ENCODE measurements around the gene TMEM163. TPM values are rescaled to one million over a fixed set of nuclear protein-coding genes. Genes with fewer than 3 reads are reported as not detected.

Gene TMEM163
- total RNA-seq, 1 experiment from 2014 or later: 0.94 TPM

DNA sequence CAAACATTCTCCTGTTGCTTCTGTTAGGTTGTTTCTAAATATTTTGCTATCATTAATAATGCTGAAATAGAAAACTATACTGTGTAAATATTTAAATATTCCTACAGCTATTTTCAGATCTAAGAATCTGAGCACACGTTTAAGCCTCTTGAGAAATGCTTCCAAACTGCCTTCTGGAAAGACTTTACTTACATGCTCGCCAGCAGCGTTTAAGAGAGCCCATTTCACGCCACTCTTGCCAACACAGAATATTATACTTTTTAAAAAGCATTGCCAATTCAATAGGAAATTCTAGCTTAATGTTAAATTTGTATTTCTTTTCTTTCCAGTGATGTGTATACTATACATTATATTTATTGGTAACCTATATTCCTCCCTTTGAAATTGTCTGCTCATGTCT is 92.0 kb downstream of the TMEM163 start:
- ChIA-PET CTCF (no interaction called here), POLR2A (no interaction called here)
- no peaks in the 10 kb centered on the region for H3K36me3 Mint-ChIP-seq
- DNase-seq (ENCODE audit: low spot score): no peak
- no peak overlapping the region for H3K27ac Mint-ChIP-seq
- H3K4me1 Mint-ChIP-seq: no peaks in the 10 kb centered on the region
- ATAC-seq: no peak
- TF ChIP-seq RELA (CRISPR knock-in tag; IDR thresholded peaks at IDR 0.05; ENCODE audit: borderline replicate concordance) (no peak), SMAD3 (CRISPR knock-in tag; IDR thresholded peaks at IDR 0.05; ENCODE audit: borderline replicate concordance) (no peak), ZBTB21 (CRISPR knock-in tag; IDR thresholded peaks at IDR 0.05; ENCODE audit: borderline replicate concordance) (no peak), OVOL2 (CRISPR knock-in tag; IDR thresholded peaks at IDR 0.05; ENCODE audit: borderline replicate concordance) (no peak), NFATC4 (CRISPR knock-in tag; IDR thresholded peaks at IDR 0.05) (no peak), NFE2L1 (CRISPR knock-in tag; IDR thresholded peaks at IDR 0.05) (no peak), ZNF121 (CRISPR knock-in tag; IDR thresholded peaks at IDR 0.05) (no peak), ZNF671 (CRISPR knock-in tag; IDR thresholded peaks at IDR 0.05) (no peak)
- TF ChIP-seq, protein P1, sequence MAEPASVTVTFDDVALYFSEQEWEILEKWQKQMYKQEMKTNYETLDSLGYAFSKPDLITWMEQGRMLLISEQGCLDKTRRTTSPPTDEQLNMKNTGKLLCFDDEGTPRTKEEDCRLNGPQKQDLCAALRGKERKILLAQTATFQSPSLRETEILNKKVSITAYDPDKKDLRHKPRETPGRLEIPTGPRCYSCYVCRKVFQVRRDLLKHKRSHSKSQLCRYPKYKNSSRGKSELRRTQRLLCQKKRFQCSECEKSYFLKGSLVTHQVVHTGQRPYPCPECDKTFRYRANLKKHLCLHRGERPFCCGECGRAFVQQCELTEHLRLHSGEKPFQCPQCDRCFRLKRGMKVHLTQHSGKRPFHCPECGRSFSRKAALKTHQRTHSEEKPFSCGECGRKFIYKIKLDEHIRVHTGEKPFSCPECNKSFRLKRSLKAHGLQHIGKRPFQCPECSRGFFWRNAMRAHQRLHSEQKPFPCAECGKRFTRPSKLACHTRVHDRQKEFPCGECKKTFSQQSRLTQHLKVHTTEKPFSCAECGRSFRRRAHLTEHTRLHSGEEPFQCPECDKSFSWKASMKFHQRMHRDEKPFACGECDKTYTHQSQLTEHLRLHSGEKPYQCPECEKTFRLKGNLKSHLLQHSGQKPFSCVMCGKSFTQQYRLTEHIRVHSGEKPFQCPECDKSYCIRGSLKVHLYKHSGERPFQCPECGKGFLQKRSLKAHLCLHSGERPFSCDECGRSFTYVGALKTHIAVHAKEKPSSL (CRISPR knock-in tag; conservative IDR thresholded peaks at IDR 0.05): no peak
- TF ChIP-seq, protein P2, sequence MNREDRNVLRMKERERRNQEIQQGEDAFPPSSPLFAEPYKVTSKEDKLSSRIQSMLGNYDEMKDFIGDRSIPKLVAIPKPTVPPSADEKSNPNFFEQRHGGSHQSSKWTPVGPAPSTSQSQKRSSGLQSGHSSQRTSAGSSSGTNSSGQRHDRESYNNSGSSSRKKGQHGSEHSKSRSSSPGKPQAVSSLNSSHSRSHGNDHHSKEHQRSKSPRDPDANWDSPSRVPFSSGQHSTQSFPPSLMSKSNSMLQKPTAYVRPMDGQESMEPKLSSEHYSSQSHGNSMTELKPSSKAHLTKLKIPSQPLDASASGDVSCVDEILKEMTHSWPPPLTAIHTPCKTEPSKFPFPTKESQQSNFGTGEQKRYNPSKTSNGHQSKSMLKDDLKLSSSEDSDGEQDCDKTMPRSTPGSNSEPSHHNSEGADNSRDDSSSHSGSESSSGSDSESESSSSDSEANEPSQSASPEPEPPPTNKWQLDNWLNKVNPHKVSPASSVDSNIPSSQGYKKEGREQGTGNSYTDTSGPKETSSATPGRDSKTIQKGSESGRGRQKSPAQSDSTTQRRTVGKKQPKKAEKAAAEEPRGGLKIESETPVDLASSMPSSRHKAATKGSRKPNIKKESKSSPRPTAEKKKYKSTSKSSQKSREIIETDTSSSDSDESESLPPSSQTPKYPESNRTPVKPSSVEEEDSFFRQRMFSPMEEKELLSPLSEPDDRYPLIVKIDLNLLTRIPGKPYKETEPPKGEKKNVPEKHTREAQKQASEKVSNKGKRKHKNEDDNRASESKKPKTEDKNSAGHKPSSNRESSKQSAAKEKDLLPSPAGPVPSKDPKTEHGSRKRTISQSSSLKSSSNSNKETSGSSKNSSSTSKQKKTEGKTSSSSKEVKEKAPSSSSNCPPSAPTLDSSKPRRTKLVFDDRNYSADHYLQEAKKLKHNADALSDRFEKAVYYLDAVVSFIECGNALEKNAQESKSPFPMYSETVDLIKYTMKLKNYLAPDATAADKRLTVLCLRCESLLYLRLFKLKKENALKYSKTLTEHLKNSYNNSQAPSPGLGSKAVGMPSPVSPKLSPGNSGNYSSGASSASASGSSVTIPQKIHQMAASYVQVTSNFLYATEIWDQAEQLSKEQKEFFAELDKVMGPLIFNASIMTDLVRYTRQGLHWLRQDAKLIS (CRISPR knock-in tag; IDR thresholded peaks at IDR 0.05; ENCODE audit: borderline replicate concordance): no peak
- no peaks in the 10 kb centered on the region for H3K27me3 Mint-ChIP-seq (ENCODE audit: low read depth)
- no peak overlapping the region for H3K4me3 Mint-ChIP-seq
- H3K9me3 Mint-ChIP-seq: no peaks in the 10 kb centered on the region

DNA sequence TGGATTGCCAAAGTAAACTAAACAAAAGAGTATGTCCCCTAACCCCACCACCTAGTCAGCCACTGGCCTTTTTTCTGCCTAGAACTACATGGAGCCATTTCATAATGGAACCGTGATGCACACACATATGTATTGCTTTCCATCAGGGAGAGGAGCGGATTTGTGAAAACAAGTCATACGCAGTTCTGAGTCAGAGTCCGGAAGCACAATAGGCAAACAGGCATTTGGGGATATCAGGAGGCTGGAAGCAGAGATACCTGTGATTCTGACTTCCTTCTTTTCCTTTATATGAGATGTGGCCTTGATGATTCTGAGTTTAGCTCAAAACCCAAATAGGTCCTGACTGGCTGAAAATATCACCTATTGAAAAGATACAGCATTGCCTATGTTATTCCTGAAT is 93.5 kb downstream of the TMEM163 start:
- DNase-seq (ENCODE audit: low spot score) (no peak), ATAC-seq (no peak)
- Mint-ChIP-seq H3K4me3 (no peak overlapping the region), H3K27ac (no peak overlapping the region), H3K27me3 (ENCODE audit: low read depth) (no peaks in the 10 kb centered on the region), H3K4me1 (no peaks in the 10 kb centered on the region), H3K9me3 (peaks cover 10% of the 10 kb centered on the region; the same call in 1 of the 2 replicates), H3K36me3 (no peaks in the 10 kb centered on the region)
- POLR2A ChIA-PET: no interaction called here
- CTCF ChIA-PET: no interaction called here
- TF ChIP-seq OVOL2 (CRISPR knock-in tag; IDR thresholded peaks at IDR 0.05; ENCODE audit: borderline replicate concordance): no peak
- no peak for TF ChIP-seq PRRX2 (CRISPR knock-in tag; IDR thresholded peaks at IDR 0.05)
- TF ChIP-seq NFE2L1 (CRISPR knock-in tag; IDR thresholded peaks at IDR 0.05): no peak
- no peak for TF ChIP-seq SMAD4 (CRISPR knock-in tag; IDR thresholded peaks at IDR 0.05)
- TF ChIP-seq GTF2I (CRISPR knock-in tag; conservative IDR thresholded peaks at IDR 0.05): no peak
- no peak for TF ChIP-seq JAZF1 (CRISPR knock-in tag; IDR thresholded peaks at IDR 0.05)
- no peak for TF ChIP-seq TP53 (CRISPR knock-in tag; IDR thresholded peaks at IDR 0.05)
- no peak for TF ChIP-seq TCF7 (CRISPR knock-in tag; IDR thresholded peaks at IDR 0.05; ENCODE audit: low read depth)
- no peak for TF ChIP-seq ESRRA (CRISPR knock-in tag; IDR thresholded peaks at IDR 0.05; ENCODE audit: borderline replicate concordance)
- TF ChIP-seq, protein P3, sequence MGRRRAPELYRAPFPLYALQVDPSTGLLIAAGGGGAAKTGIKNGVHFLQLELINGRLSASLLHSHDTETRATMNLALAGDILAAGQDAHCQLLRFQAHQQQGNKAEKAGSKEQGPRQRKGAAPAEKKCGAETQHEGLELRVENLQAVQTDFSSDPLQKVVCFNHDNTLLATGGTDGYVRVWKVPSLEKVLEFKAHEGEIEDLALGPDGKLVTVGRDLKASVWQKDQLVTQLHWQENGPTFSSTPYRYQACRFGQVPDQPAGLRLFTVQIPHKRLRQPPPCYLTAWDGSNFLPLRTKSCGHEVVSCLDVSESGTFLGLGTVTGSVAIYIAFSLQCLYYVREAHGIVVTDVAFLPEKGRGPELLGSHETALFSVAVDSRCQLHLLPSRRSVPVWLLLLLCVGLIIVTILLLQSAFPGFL (CRISPR knock-in tag; IDR thresholded peaks at IDR 0.05; ENCODE audit: borderline replicate concordance): no peak
- no peak for TF ChIP-seq NFYB (CRISPR knock-in tag; conservative IDR thresholded peaks at IDR 0.05; ENCODE audit: low read depth)

All from WTC11 (cell line).